NT2/D1 (cell line): Measurements from ENCODE around the gene OGFOD2.

Source experiments
- SUZ12 ChIP-seq: IDR thresholded peaks from 2 replicates; pipeline ENCODE4 v1.6.1; 2011; ENCODE audit not compliant: insufficient read length, insufficient read depth; ENCODE audit errors: extremely low read depth
- YY1 ChIP-seq: IDR thresholded peaks from 2 replicates; pipeline ENCODE4 v1.6.1; 2011; ENCODE audit not compliant: insufficient read length, insufficient read depth
- ZNF274 ChIP-seq: IDR thresholded peaks from 2 replicates; pipeline ENCODE4 v1.6.1; 2011; ENCODE audit warnings: mild to moderate bottlenecking, low read depth, low read length

- TF ChIP-seq ZNF274 (no peak), YY1 (no peak), SUZ12 (no peak)
Observed at GRCh38 chr12:122947352-122947792, 27.7 kb upstream of the OGFOD2 start.
